Ishikawa (cell line): ENCODE measurements around the gene KPNA3.

Experiments
- CEBPB ChIP-seq: IDR thresholded peaks from 2 replicates; pipeline ENCODE4 v1.6.1; 2012
- CREB1 ChIP-seq: IDR thresholded peaks from 2 replicates; pipeline ENCODE4 v1.6.1; 2012; ENCODE audit warnings: low read depth
- EGR1 ChIP-seq: IDR thresholded peaks from 2 replicates; pipeline ENCODE4 v1.6.1; 2012
- EP300 ChIP-seq: IDR thresholded peaks from 2 replicates; pipeline ENCODE4 v1.6.1; 2012; ENCODE audit warnings: borderline replicate concordance
- FOXM1 ChIP-seq: IDR thresholded peaks from 2 replicates; pipeline ENCODE4 v1.6.1; 2012; ENCODE audit warnings: low read depth, borderline replicate concordance
- MAX ChIP-seq: IDR thresholded peaks from 2 replicates; pipeline ENCODE4 v1.6.1; 2012
- RAD21 ChIP-seq: IDR thresholded peaks from 2 replicates; pipeline ENCODE4 v1.6.1; 2012; ENCODE audit warnings: low read depth
- REST ChIP-seq: IDR thresholded peaks from 2 replicates; pipeline ENCODE4 v1.6.1; 2012; ENCODE audit warnings: low read depth, mild to moderate bottlenecking
- TAF1 ChIP-seq: IDR thresholded peaks from 2 replicates; pipeline ENCODE4 v1.6.1; 2012; ENCODE audit warnings: low read depth, mild to moderate bottlenecking
- TEAD4 ChIP-seq: IDR thresholded peaks from 2 replicates; pipeline ENCODE4 v1.6.1; 2012
- YY1 ChIP-seq: IDR thresholded peaks from 2 replicates; pipeline ENCODE4 v1.6.1; 2012; ENCODE audit warnings: low read depth
- ZBTB7A ChIP-seq: IDR thresholded peaks from 2 replicates; pipeline ENCODE4 v1.6.1; 2012; ENCODE audit warnings: low read depth

- TF ChIP-seq EP300, result no peak
- TF ChIP-seq FOXM1, result no peak
- TF ChIP-seq CREB1, result no peak
- no peak for TF ChIP-seq ZBTB7A
- TF ChIP-seq TEAD4, result no peak
- no peak for TF ChIP-seq REST
- no peak for TF ChIP-seq CEBPB
- no peak for TF ChIP-seq RAD21
- TF ChIP-seq YY1, result no peak
- TF ChIP-seq TAF1, result no peak
- no peak for TF ChIP-seq MAX
- TF ChIP-seq EGR1, result no peak
Measured at GRCh38 chr13:49654011-49654410, 138.5 kb downstream of the KPNA3 start.
